Measurements from ENCODE around the gene OR5K4.

DNA sequence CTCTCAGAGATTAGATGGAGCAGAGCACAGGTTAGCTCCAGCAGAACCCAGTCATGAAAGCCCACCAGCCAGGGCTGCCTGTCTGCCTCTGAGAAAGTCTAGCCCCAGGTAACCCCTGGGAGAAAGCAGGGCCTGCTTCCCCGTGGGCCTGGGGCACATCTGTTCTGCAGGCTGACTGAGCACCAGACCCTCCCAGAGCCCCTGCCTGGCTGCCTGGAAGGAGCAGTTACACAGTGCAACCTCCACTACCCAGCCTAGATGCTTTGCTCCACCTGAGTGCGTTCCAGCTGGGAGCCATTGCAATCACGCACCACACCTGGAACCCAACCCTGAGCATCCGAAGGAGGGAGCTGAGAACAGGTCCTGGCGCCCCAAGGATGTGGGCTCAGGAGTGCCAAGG lies 24.7 kb upstream of the OR5K4 start:
- TF ChIP-seq, protein P1, sequence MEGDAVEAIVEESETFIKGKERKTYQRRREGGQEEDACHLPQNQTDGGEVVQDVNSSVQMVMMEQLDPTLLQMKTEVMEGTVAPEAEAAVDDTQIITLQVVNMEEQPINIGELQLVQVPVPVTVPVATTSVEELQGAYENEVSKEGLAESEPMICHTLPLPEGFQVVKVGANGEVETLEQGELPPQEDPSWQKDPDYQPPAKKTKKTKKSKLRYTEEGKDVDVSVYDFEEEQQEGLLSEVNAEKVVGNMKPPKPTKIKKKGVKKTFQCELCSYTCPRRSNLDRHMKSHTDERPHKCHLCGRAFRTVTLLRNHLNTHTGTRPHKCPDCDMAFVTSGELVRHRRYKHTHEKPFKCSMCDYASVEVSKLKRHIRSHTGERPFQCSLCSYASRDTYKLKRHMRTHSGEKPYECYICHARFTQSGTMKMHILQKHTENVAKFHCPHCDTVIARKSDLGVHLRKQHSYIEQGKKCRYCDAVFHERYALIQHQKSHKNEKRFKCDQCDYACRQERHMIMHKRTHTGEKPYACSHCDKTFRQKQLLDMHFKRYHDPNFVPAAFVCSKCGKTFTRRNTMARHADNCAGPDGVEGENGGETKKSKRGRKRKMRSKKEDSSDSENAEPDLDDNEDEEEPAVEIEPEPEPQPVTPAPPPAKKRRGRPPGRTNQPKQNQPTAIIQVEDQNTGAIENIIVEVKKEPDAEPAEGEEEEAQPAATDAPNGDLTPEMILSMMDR (IDR thresholded peaks at IDR 0.05; ENCODE audit: extremely low read depth in 1 of 2, insufficient read depth in 1 of 2, low read depth in 1 of 2, low read length in 2 of 2) = no peak
- no peak for TF ChIP-seq POLR2A (IDR thresholded peaks at IDR 0.05; ENCODE audit: low read depth, low read length)
- TF ChIP-seq EZH2 (IDR thresholded peaks at IDR 0.05; ENCODE audit: borderline replicate concordance, low read depth, low read length, severe bottlenecking) = no peak
- TF ChIP-seq, protein P2, sequence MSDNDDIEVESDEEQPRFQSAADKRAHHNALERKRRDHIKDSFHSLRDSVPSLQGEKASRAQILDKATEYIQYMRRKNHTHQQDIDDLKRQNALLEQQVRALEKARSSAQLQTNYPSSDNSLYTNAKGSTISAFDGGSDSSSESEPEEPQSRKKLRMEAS (IDR thresholded peaks at IDR 0.05; ENCODE audit: insufficient read depth, insufficient read length) = no peak
- TF ChIP-seq MYC (IDR thresholded peaks at IDR 0.05; ENCODE audit: low read depth, low read length) = no peak
- TF ChIP-seq GATA2 (IDR thresholded peaks at IDR 0.05; ENCODE audit: insufficient read depth, insufficient read length, low read depth, low read length) = no peak

Data from endothelial cell of umbilical vein (primary cell).